Kidney epithelial cell (primary cell): ENCODE results near the gene ATL3. TPM values are rescaled to one million over a fixed set of nuclear protein-coding genes. Genes with fewer than 3 reads are reported as not detected.
A peak's percentile ranks its signal among the peaks of the same experiment; 100 is the strongest.

Experiments used
- DNase-seq: peaks from one replicate; pipeline ENCODE4 v3.0.0-alpha.2; 2010; ENCODE audit warnings: low read depth
- H3K27me3 ChIP-seq: 2 replicates; pipeline ENCODE4 v1.6.0; 2011; ENCODE audit warnings: low read length; ENCODE audit not compliant: control insufficient read depth, insufficient read depth
- H3K36me3 ChIP-seq: 2 replicates; pipeline ENCODE4 v1.5.1; 2011; ENCODE audit warnings: low read length; ENCODE audit not compliant: control insufficient read depth, insufficient read depth
- H3K4me3 ChIP-seq: 2 replicates; pipeline ENCODE4 v1.5.1; 2011; ENCODE audit warnings: low read depth, mild to moderate bottlenecking, control low read depth, low read length
- total RNA-seq: library from RNA; depleted of rRNA; stranded (reverse); fragments of >200 nt; gene quantifications from 2 replicates; pipeline ENCODE4 v1.2.3, GENCODE V29; 2015
- TF ChIP-seq, protein P1 (sequence below): IDR thresholded peaks from 2 replicates; pipeline ENCODE4 v1.5.1; 2011; ENCODE audit warnings: mild to moderate bottlenecking, moderate library complexity, low read length, control low read depth, inconsistent platforms; ENCODE audit not compliant: insufficient read depth, poor library complexity, severe bottlenecking

The ATL3 gene
- total RNA-seq, 1 donor from 2014 or later = 42.6 TPM

DNA sequence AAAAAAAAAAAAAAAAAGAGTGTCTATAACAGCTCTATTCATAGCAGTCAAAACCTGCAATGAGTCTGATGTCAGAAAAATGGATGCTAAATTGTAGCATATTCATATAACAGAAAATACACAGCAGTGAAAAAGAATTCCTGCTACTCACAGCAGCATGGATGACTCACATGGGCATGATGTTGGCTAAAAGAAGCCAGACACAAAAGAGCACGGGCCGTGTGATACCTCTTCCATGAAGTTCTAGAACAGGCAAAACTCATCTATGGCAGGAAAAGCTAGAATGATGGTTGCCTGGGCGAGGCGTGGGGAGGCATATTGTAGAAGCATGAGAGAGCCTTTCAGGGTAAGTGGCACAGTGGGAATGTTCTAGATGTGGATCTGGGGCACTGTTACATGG, 75.9 kb downstream of the ATL3 start:
- Histone ChIP-seq H3K27me3 (no peaks in the 10 kb centered on the region), H3K36me3 (peaks cover 2% of the 10 kb centered on the region), H3K4me3 (no peak overlapping the region)
- TF ChIP-seq, protein P1, sequence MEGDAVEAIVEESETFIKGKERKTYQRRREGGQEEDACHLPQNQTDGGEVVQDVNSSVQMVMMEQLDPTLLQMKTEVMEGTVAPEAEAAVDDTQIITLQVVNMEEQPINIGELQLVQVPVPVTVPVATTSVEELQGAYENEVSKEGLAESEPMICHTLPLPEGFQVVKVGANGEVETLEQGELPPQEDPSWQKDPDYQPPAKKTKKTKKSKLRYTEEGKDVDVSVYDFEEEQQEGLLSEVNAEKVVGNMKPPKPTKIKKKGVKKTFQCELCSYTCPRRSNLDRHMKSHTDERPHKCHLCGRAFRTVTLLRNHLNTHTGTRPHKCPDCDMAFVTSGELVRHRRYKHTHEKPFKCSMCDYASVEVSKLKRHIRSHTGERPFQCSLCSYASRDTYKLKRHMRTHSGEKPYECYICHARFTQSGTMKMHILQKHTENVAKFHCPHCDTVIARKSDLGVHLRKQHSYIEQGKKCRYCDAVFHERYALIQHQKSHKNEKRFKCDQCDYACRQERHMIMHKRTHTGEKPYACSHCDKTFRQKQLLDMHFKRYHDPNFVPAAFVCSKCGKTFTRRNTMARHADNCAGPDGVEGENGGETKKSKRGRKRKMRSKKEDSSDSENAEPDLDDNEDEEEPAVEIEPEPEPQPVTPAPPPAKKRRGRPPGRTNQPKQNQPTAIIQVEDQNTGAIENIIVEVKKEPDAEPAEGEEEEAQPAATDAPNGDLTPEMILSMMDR = no peak
- DNase-seq = no peak

DNA sequence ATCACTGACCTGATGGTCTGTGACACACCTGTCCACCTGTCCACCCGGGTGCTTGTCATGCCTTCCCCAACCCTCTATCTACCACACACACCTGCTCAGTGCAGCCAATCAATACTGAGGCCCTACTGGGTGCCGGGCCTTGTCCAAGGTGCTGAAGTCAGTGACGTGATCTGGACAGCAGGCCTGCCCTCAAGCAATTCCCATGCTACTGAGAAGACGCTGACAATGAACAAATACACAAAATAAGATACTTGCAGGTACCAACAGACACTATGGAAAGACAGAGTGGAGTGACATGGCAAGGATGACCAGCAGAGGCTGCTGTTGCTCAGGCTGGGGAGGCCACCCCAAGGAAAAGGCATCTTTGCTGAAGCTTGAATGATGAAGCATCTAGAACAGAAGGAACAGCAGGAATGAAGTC, 78.2 kb downstream of the ATL3 start:
- Histone ChIP-seq H3K4me3 (no peak overlapping the region), H3K27me3 (no peaks in the 10 kb centered on the region), H3K36me3 (peaks cover under 1% of the 10 kb centered on the region)
- TF ChIP-seq, protein P1 = peak; percentile 77
- no peak for DNase-seq

- H3K4me3 ChIP-seq = no peak overlapping the region
- no peaks in the 10 kb centered on the region for H3K27me3 ChIP-seq
- DNase-seq = no peak
- TF ChIP-seq, protein P1 = no peak
- peaks cover 2% of the 10 kb centered on the region for H3K36me3 ChIP-seq
Observed at GRCh38 chr11:63590024-63590788, 81.0 kb downstream of the ATL3 start.

- DNase-seq = no peak
- Histone ChIP-seq H3K4me3 (no peak overlapping the region), H3K27me3 (no peaks in the 10 kb centered on the region), H3K36me3 (peaks cover 2% of the 10 kb centered on the region)
- TF ChIP-seq, protein P1 = no peak
Observed at GRCh38 chr11:63589000-63589399, 82.2 kb downstream of the ATL3 start.

- TF ChIP-seq, protein P1 = no peak
- H3K36me3 ChIP-seq = peaks cover 2% of the 10 kb centered on the region
Observed at GRCh38 chr11:63586451-63587166, 84.6 kb downstream of the ATL3 start.

More at GRCh38 chr11:63586451-63587166, 84.6 kb downstream of the ATL3 start:
- no peaks in the 10 kb centered on the region for H3K27me3 ChIP-seq
- no peak for DNase-seq
- H3K4me3 ChIP-seq = no peak overlapping the region
